Measurements from ENCODE around the gene MAST4.

DNA sequence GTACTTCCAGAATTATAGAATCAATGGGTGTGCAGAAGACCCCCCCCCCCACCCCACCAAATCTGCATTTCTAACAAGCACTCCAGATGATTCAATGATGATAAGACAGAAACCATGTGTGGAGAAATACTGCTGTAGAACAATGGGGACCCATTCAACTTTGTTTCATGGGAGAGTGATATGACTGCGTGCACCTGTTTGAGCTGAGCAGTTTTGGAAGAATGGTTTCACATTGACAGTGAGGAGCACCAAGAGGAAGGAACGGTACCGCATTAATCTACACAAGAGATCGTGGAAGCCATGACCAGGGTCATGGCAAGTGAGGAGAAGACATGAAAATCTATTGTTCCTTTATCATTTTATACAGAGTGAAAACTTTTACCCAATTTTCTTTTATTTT, 397.7 kb downstream of the MAST4 start:
- TF ChIP-seq, protein P1, sequence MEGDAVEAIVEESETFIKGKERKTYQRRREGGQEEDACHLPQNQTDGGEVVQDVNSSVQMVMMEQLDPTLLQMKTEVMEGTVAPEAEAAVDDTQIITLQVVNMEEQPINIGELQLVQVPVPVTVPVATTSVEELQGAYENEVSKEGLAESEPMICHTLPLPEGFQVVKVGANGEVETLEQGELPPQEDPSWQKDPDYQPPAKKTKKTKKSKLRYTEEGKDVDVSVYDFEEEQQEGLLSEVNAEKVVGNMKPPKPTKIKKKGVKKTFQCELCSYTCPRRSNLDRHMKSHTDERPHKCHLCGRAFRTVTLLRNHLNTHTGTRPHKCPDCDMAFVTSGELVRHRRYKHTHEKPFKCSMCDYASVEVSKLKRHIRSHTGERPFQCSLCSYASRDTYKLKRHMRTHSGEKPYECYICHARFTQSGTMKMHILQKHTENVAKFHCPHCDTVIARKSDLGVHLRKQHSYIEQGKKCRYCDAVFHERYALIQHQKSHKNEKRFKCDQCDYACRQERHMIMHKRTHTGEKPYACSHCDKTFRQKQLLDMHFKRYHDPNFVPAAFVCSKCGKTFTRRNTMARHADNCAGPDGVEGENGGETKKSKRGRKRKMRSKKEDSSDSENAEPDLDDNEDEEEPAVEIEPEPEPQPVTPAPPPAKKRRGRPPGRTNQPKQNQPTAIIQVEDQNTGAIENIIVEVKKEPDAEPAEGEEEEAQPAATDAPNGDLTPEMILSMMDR (IDR thresholded peaks at IDR 0.05): no peak
- TF ChIP-seq EZH2 (IDR thresholded peaks at IDR 0.05; ENCODE audit: borderline replicate concordance, insufficient read depth, low read depth, low read length, poor library complexity, severe bottlenecking): no peak

Data from B cell (primary cell).